HG03135 (cell line): Measurements from ENCODE around the gene SLF2.
"Not testable (repeated sequence)": the region's sequence is repeated elsewhere in the genome, so short reads cannot be mapped to it uniquely, and the experiment has no call there.

Experiments
- ATAC-seq: cut with Tn5 transposase; IDR thresholded peaks from one replicate; pipeline ENCODE4 v1.9.1; 2021; ENCODE audit warnings: mild to moderate bottlenecking, moderate library complexity; ENCODE audit not compliant: unreplicated experiment

The SLF2 gene

GRCh38 chr10:100960251-100960650, 47.5 kb downstream of the SLF2 start:
- no peak for ATAC-seq

GRCh38 chr10:100962351-100963080, 49.8 kb downstream of the SLF2 start:
- no peak for ATAC-seq

GRCh38 chr10:100963826-100964225, 51.1 kb downstream of the SLF2 start:
- ATAC-seq: no peak

GRCh38 chr10:100965820-100966219, 53.1 kb downstream of the SLF2 start:
- no peak for ATAC-seq

- ATAC-seq: no peak
Observed at GRCh38 chr10:100966887-100967286, 54.1 kb downstream of the SLF2 start.

DNA sequence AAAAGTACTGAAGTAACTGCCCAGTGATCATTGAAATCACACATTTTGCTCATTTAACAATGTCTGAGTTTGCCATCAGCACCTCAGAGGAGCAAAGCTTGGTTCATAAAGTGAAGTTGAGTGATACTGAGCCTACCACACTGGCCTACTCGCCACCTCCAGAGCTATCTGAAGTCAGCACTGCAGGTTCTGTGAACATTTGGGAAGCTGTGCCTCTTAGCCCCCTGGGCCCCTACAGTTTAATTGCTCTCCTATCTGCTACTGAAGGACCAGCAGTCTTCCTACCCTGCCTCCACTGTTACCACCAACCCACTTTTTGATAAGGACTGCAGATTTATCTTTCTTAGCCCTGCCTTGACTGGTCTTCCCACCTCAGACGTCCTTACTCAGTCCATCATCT, 54.6 kb downstream of the SLF2 start:
- ATAC-seq: no peak

- ATAC-seq: no peak
Observed at GRCh38 chr10:100968062-100968736, 55.4 kb downstream of the SLF2 start.

DNA sequence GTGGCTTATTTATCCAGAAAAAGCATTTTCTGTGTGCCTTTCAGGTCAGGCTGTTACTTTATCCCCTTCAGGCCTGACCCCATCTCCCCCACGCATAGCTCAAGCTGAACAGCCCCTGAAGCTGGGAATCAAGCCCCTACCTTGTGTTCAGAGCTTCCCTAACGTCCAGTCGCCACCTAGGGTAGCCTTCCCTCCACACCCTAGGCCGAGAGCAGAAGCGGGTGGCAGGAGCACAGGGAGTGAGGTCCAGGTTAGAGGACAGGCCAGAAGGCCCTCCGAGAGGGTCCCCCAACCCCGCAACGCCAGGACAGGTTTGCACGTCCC, 56.1 kb downstream of the SLF2 start:
- no peak for ATAC-seq

GRCh38 chr10:100969187-100970075, 56.7 kb downstream of the SLF2 start, which contains the start of gene SEMA4G:
TSS of gene SEMA4G (plus strand) at chr10:100969504. CDS start at chr10:100972913, 3,409 bp downstream.
- peak; percentile 69 for ATAC-seq

- ATAC-seq: no peak
Observed at GRCh38 chr10:100970076-100970913, 57.5 kb downstream of the SLF2 start.

DNA sequence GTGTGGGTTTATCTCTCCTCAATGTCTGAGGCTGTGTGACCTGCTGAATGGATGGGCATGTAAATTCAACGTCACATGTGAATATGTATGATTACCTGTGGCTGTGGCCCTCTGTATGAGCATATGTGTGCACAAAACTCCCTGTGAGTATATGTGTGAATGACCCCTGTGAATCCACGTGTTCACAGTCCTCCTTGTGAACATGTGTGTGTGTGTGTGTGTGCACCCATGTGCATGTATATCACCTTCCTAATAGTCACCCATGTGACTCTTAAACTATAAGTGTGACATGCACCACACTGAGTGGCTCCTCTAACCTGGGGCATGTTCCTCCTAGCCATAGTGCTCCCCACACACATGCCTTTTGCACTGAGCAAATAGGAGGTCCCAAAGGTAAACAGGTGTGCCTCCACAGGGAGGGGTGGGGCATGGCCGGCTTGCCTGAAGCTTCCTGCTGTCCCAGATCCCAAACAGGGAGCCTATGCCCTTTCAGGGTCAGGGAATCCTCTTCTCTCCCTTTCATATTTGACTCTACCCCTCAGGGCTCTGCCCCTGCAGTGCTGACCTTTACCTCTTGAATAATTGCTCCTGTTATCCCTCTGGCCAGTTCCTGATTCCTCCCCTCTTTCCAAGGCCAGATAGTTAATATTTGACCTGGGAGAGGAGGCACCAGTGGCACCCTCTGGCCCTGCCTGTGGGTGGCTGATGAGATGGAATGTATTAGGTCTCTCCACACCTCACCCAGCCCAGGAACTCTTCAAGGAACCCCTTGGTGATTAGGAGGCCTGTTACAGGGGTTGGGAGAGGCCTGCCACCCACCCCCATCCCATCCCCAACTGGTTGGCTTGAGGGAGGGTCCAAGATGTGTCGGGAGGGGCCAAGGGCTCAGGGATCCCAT, 58.4 kb downstream of the SLF2 start:
- ATAC-seq: no peak

DNA sequence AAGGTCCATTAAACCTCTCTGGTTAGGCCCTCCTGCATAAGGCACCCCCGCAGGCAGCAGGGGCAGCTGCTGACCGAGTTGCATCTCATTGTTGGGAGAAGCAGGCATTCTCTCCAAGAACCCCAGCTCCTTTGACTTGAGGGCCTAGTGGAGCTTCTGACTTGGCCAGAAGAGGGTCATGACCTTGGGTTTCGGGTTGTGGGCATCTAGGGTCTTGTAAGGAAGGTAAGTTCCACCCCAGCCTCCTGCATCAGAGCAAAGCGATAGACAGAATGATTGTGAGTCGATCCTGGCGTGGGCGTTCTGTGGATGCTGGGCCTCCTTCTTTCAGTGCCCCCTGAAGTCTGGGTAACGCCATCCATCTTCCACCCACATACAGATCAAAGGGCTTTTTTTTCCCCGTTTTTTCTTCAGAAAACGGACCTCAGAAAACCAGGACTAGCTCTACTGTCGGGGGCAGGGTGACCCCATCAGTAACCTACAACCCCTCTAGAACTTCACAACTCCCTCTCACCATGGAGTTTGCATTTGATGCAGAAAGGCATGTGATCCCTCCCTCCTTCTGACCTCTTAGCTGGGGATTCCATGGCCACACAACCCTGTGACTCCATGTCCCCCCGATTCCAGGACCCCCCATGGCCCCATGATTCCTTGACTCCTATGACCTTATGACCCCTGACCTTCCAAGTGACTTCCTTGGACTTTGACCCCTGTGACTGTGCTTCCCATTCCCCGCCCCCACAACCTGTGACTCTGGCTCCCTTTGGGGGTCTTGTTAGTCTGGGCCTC, 59.5 kb downstream of the SLF2 start:
- ATAC-seq: no peak

- no peak for ATAC-seq
Observed at GRCh38 chr10:100972904-100973535, 60.3 kb downstream of the SLF2 start.

DNA sequence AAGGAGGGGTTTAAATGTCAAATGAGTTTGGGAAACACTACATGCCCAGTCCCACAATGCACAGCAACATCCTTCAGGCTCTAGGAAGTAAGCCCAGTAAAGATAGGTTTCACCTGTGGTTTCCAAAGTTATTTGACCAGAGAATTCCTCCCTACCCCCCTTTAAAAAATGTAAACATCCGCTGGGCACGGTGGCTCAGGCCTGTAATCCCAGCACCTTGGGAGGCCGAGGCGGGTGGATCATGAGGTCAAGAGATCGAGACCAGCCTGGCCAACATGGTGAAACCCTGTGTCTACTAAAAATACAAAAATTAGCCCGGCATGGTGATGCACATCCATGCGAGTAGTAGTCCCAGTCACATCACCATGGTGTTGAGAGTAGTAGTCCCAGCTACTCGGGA, 62.6 kb downstream of the SLF2 start:
- not testable (repeated sequence) for ATAC-seq

- ATAC-seq: no peak
Observed at GRCh38 chr10:100976906-100977305, 64.1 kb downstream of the SLF2 start.

DNA sequence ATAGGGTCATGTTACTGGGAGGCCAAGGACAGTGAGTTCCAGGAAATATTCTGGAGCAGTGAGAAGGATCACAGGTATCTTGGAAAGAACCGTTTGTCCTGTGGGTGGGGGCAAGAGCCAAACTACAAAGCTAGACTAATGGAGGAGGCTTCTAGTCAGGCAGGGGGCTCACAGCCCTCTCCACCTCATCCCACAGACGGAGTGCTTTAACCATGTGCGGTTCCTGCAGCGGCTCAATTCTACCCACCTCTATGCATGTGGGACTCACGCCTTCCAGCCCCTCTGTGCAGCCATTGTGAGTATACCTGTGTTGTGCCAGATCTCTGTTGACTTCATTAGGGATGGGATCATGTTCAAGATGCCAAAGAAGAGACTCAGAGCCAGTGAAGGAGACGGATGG, 64.7 kb downstream of the SLF2 start:
- ATAC-seq: no peak

DNA sequence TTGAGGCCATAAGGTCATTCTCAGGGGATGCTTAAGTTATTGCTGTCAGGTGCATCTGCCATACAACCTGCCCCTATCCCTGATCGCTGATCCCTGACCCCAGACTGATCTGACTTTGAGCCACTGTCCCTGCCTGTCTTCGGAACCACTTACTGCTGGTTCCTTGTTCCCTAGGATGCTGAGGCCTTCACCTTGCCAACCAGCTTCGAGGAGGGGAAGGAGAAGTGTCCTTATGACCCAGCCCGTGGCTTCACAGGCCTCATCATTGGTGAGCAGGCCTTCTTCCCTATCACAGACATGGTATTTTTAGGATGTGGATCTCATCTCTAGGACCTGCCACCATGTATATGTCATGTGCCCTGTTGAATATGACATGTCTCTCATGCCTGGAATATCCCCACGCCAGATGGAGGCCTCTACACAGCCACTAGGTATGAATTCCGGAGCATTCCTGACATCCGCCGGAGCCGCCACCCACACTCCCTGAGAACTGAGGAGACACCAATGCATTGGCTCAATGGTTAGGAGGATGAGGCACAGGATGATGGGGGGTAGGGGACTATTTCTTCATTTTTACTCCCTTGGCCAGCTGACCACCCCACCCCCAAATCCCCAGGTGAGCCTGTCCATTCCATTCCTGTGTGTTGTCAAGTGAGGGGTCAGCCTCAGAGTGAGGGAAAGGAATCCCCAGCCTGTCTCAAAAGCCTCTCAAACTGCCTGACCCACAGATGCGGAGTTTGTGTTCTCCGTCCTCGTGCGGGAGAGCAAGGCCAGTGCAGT, 65.5 kb downstream of the SLF2 start:
- ATAC-seq: no peak

DNA sequence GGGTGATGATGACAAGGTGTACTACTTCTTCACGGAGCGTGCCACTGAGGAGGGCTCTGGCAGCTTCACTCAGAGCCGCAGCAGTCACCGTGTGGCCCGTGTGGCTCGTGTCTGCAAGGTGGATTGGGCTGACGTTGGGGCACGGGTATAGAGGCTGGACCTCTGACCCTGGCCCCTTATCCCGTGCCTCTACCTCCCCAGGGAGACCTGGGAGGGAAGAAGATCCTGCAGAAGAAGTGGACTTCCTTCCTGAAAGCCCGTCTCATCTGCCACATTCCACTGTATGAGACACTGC, 66.1 kb downstream of the SLF2 start:
- ATAC-seq: no peak
